HG03039 (cell line): Measurements from ENCODE around the gene WDR62.

Experiments
- ATAC-seq: cut with Tn5 transposase; IDR thresholded peaks from one replicate; pipeline ENCODE4 v1.9.1; 2021; ENCODE audit warnings: mild to moderate bottlenecking, moderate library complexity; ENCODE audit not compliant: unreplicated experiment

The WDR62 gene

GRCh38 chr19:36073121-36073876 is 18.6 kb downstream of the WDR62 start:
- no peak for ATAC-seq

GRCh38 chr19:36079389-36079945 is 24.8 kb downstream of the WDR62 start:
- ATAC-seq = no peak

- no peak for ATAC-seq
Observed at GRCh38 chr19:36081385-36081784, 26.7 kb downstream of the WDR62 start.

GRCh38 chr19:36081894-36082293 is 27.2 kb downstream of the WDR62 start:
- no peak for ATAC-seq

- ATAC-seq = no peak
Observed at GRCh38 chr19:36082916-36083315, 28.2 kb downstream of the WDR62 start.

- no peak for ATAC-seq
Observed at GRCh38 chr19:36084231-36085009, 29.7 kb downstream of the WDR62 start.

GRCh38 chr19:36086326-36086725 is 31.6 kb downstream of the WDR62 start:
- no peak for ATAC-seq

- no peak for ATAC-seq
Observed at GRCh38 chr19:36089847-36090246, 35.1 kb downstream of the WDR62 start.

GRCh38 chr19:36090910-36091695 is 36.4 kb downstream of the WDR62 start:
- no peak for ATAC-seq

GRCh38 chr19:36092566-36092965 is 37.9 kb downstream of the WDR62 start:
- no peak for ATAC-seq

- ATAC-seq = no peak
Observed at GRCh38 chr19:36093146-36093662, 38.5 kb downstream of the WDR62 start.

- no peak for ATAC-seq
Observed at GRCh38 chr19:36093687-36094086, 39.0 kb downstream of the WDR62 start.

- no peak for ATAC-seq
Observed at GRCh38 chr19:36097036-36097435, 42.3 kb downstream of the WDR62 start.

- ATAC-seq = no peak
Observed at GRCh38 chr19:36099166-36099785, 44.6 kb downstream of the WDR62 start.

- no peak for ATAC-seq
Observed at GRCh38 chr19:36100476-36100875, 45.8 kb downstream of the WDR62 start.

GRCh38 chr19:36101550-36102327 is 47.0 kb downstream of the WDR62 start:
- ATAC-seq = no peak

- no peak for ATAC-seq
Observed at GRCh38 chr19:36103040-36103626, 48.4 kb downstream of the WDR62 start.

GRCh38 chr19:36103842-36104552 is 49.3 kb downstream of the WDR62 start:
- no peak for ATAC-seq

- no peak for ATAC-seq
Observed at GRCh38 chr19:36106441-36106840, 51.7 kb downstream of the WDR62 start.
